Hepatic stellate cell (primary cell): ENCODE results near the gene HSF2BP.
"Not testable (repeated sequence)": the region's sequence is repeated elsewhere in the genome, so short reads cannot be mapped to it uniquely, and the experiment has no call there.

Experiments
- DNase-seq: peaks from one replicate; pipeline ENCODE4 v3.0.0; 2011; ENCODE audit warnings: low spot score

Gene HSF2BP

GRCh38 chr21:43659136-43660000, at the start of gene HSF2BP, which contains the start of gene RRP1B:
Gene HSF2BP (minus strand): TSS chr21:43659488. CDS start chr21:43658096, 1,392 bp downstream.
Gene RRP1B (plus strand): TSS chr21:43659560. CDS start chr21:43659665, 105 bp downstream.
- DNase-seq: peak; percentile 91

DNA sequence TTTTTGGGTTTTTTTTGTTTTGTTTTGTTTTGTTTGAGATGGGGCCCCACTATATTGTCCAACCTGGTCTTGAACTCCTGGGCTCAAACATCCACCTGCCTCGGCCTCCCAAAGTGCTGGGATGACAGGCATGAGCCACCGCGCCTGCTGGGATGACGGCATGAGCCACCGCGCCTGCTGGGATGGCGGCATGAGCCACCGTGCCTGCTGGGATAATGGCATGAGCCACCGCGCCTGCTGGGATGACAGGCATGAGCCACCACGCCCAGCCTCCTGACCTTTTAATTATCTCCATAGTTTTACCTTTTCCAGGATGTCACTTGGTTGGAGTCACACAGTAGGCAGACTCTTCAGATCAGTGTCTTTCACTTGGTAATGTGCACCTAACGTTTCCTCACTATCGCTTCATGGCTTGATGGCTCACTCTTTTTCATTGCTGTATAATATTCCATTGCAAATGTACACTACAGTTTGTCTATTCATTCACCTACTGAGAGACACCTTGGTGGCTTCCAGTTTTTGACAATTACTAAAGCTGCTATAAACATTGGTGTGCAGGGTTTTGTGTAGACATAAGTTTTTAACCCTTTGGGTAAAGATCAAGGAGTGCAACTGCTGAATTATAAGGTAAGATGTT, 49.6 kb upstream of the HSF2BP start:
- DNase-seq: no peak

- no peak for DNase-seq
These were observed 48.2 kb upstream of the HSF2BP start for GRCh38 chr21:43707462-43707861.

- no peak for DNase-seq
These were observed 44.0 kb upstream of the HSF2BP start for GRCh38 chr21:43703035-43703880.

- no peak for DNase-seq
These were observed 43.4 kb upstream of the HSF2BP start for GRCh38 chr21:43702785-43703034.

DNA sequence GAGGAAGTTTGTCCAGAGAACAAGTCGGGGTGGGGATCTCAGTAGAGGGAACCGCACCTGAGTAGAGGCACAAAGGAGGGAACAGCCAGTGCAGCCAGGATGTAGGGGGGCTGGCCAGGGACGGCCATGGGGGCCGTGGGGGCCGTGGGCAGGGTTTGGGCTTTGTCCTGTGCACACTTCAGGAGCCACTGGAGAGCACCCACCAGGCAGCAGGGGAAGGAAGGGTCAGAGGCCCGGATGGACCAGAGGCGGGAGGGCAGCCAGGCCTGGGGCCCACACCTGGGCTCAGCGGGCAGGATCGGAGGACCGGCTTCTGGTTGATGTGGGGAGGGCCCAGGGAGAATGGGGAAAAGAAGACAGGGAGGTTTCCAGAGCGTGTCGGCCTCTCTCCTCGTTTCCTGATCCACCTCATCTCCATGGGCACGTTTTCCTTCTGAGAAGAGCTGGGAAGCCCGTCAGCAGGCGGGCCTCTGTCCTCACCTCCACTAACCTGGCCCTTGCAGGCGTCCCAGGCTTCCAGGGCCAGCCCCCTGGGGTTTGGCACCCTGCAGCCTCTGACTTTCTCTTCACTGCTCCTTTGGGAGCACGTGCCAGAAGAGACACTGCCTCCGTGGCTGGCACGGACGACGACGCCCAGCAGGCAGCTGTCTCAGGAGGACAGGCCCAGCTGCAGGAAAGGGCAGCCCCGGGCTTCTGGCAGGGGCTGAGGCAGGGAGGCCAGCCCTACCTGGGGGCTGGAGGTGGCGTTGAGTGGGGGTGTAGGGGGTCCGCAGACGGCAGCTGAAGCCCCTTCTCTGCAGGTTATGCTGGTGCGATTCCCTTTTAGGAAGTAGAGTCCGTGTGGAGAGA, 42.9 kb upstream of the HSF2BP start:
- DNase-seq: no peak

GRCh38 chr21:43699933-43700599, 40.8 kb upstream of the HSF2BP start:
- no peak for DNase-seq

- DNase-seq: not testable (repeated sequence)
These were observed 40.1 kb upstream of the HSF2BP start for GRCh38 chr21:43699492-43699777.

DNA sequence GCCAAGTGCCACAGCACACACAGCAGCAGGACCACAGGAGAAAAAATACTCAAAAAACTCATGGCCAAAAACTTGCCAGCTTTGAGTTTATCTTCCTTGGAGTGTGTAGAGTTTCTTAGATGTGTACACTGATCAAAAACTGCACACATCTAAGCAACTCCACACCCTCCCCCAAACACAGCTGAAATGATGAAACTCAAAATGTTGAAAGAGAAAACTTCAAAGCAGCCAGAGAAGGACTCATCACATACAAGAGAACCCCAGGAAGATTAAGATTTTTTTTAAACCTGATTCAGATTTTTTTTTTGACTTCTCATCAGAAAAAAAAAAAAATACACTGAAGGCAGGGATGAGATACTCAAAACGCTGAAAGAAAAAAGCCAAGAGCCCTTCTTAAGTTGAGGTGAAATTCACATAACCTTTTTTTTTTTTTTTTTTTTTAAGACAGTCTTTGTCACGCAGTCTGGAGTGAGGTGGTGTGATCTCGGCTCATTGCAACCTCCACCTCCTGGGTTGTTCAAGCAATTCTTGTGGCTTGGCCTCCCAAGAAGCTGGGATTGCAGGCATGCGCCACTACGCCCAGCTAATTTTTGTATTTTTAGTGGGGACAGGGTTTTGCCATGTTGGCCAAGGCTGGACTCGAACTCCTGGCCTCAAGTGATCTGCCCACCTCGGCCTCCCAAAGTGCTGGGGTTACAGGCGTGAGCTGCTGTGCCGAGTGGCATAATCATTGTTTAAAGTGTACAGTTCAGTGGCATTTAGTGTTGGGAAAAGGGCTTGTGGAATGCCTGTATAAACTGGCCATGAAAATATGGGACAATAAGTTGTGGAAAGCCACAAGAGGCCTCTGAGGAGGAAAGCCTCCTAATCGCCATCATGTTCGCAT, 38.7 kb upstream of the HSF2BP start:
- no peak for DNase-seq

- DNase-seq: no peak
These were observed 36.9 kb upstream of the HSF2BP start for GRCh38 chr21:43696214-43696613.

DNA sequence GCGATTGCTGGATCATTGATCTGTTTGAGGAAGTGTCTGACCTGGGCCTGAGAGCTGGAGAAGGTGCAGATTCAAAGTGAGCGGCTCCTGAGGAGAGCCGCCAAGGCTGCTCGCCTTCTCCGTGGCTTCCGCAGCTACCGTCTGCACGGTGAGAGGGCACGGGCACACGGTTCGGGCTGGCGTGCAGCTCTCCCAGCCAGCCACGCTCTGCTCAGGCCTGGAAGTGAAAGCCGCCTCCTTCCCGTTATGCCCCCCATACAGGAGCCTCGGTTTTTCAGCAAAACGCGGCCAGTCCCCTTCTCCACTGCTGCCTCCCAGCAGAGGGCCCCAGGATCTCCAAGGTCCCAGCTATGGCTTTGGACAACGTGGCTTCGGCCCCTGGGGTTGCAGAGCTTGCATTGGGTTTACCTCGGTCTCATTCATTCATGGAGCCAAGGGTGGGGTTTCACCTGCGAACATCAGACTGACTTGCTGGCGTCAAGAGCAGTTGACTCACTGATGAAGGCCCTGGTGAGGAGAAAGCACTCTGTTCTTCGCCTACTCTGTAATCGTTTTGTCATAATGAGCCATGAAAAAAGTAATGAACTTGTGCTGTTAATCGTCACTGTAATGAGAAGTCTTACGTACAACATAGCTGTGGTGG, 35.3 kb upstream of the HSF2BP start:
- no peak for DNase-seq

DNA sequence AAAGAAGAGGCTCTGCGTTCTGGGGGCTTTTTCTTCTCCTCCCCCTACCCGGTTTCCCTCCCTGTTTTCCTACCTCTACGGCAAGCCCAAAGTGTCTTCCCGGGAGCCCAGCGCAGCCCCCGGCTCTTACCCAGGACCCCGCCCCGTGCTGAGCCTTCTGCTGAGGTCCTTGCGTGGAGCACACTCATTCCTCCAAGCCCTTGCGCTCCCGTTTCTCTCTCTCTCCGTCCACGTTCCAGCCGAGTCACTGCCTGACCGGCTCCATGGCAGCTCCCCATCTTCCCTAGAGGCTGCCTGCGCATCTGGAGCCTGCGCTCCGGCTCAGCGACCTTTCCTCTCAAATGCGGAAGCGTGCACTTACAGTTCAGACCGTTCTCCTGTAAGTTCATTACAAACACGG, 34.7 kb upstream of the HSF2BP start:
- DNase-seq: no peak

- no peak for DNase-seq
These were observed 33.7 kb upstream of the HSF2BP start for GRCh38 chr21:43692949-43693348.

DNA sequence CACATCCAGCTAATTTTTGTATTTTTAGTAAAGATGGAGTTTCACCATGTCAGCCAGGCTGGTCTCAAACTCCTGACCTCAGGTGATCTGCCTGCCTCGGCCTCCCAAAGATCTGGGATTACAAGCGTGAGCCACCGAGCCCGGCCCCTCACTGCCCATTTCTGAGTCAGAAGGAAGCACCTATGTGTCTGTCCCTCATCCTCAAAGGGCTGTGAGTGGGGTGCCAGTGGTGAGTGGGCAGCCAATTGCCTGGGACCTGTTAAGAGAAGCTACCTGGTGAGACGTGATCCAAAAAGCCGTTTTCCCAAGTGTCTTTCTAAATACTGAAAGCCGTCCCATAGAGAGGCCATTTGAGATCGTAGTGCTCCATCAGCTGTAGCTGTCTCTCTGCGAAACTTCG, 32.5 kb upstream of the HSF2BP start:
- no peak for DNase-seq

DNA sequence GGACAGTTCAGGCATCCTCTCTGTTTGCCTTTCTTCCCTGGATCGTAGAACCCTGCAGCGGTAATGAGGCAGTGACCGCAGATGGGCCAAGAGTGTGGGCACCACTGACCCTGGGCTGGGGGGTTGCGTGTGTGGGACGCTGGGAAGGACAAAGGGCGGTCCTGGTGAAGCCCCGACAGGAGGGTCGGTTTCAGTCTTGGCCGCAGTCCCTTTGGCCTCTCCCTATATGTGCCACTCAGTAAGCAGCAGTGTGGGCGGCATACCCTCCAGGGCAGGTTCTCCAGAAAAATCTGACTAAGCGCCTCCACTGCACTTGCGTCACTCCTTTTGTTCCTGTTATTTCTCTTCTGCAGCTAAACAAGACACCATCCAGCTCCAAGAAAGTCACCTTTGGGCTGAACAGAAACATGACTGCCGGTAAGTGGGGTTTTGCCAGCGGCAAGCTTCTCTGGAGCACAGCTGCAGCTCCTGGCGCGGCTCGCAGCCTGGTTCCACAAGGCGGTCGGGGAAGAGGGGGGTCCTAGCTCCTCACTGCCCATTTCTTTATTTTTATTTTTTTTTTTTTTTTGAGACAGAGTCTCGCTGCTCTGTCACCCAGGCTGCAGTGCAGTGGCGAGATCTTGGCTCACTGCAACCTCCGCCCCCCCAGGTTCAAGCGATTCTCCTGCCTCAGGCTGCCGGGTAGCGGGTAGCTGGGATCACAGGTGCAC, 32.0 kb upstream of the HSF2BP start:
- DNase-seq: no peak

GRCh38 chr21:43690346-43690745, 31.1 kb upstream of the HSF2BP start:
- no peak for DNase-seq

GRCh38 chr21:43689556-43690337, 30.5 kb upstream of the HSF2BP start:
- no peak for DNase-seq

DNA sequence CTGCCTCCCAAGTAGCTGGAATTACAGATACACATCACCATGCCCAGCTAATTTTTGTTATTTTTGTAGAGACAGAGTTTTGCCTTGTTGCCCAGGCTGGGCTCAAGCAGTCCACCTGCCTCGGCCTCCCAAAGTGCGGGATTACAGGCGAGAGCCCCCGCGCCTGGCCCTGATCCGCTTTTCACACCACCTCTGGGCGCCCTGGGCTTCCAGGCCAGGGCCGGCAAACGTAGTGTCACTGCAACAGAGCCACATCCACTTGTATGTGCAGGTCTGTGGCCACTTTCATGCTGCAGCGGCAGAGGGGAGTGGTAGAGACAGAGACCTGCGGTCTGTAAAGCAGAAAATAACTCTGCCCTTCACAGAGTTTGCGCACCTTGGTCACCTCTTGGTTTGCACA, 29.6 kb upstream of the HSF2BP start:
- DNase-seq: no peak
